ENCODE results near the gene NUBPL. TPM values are rescaled to one million over a fixed set of nuclear protein-coding genes. Genes with fewer than 3 reads are reported as not detected.

Gene NUBPL
- total RNA-seq, 2 experiments from 2014 or later = 9.0 to 17.5 TPM

DNA sequence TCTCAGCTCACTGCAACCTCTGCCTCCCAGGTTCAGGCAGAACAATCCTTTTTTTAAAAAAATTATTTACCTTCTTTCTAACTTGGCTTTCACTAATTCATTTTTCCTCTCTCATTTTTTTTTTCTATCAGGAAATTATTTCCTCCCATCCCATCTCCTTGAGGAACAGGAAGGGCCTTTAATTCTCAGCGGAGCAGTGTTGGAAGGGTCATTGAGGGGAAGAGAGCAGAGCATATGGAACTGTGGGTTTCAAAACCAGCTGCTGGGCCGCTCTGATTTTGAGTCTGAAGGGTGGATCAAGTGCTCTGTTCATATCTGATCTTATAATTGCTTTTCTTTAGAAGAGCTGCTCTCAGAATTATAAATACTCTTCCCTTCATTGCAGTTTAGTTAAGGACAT, 29.0 kb downstream of the NUBPL start:
- Histone ChIP-seq H2AFZ (ENCODE audit: low read length) (no peak overlapping the region), H3K79me2 (ENCODE audit: insufficient read depth, low read depth, low read length) (no peaks in the 10 kb centered on the region; the same call in 1 of the 2 replicates), H3K27ac (ENCODE audit: low read depth, low read length, poor library complexity, severe bottlenecking) (no peak overlapping the region), H3K4me3 (ENCODE audit: low read depth, low read length, poor library complexity, severe bottlenecking) (no peak overlapping the region), H3K4me1 (ENCODE audit: insufficient read depth, low read length, poor library complexity, severe bottlenecking) (peaks cover 4% of the 10 kb centered on the region), H3K9me2 (ENCODE audit: insufficient read depth, low read length) (no peaks in the 10 kb centered on the region), H3K4me2 (ENCODE audit: low read length) (no peak overlapping the region), H3K36me3 (ENCODE audit: insufficient read depth, low read length) (no peaks in the 10 kb centered on the region), H4K20me1 (ENCODE audit: insufficient read depth, low read length) (no peaks in the 10 kb centered on the region; the same call in 1 of the 2 replicates), H3K9me3 (ENCODE audit: low read length) (no peaks in the 10 kb centered on the region)
- no peak for DNase-seq (ENCODE audit: low spot score)
- no TSS peak for BruUV-seq (replicated peaks)
- ChIA-PET CTCF (ENCODE audit: unreplicated experiment) (no interaction called here), POLR2A (interaction anchor here (0.8 to 1.5 kb wide), 2 partner anchors 11 to 33 kb away, joined by 3 to 4 read pairs; no protein-coding TSS in a partner anchor)
- intact Hi-C loops (cut with micrococcal nuclease; ENCODE audit: unreplicated experiment) = loop anchor here (10.0 kb wide), 1 partner anchor 185 kb away; no protein-coding TSS in a partner anchor
- TF ChIP-seq EZH2phosphoT487 (IDR thresholded peaks at IDR 0.05; ENCODE audit: borderline replicate concordance, low read depth, low read length) = no peak
- TF ChIP-seq, protein P1, sequence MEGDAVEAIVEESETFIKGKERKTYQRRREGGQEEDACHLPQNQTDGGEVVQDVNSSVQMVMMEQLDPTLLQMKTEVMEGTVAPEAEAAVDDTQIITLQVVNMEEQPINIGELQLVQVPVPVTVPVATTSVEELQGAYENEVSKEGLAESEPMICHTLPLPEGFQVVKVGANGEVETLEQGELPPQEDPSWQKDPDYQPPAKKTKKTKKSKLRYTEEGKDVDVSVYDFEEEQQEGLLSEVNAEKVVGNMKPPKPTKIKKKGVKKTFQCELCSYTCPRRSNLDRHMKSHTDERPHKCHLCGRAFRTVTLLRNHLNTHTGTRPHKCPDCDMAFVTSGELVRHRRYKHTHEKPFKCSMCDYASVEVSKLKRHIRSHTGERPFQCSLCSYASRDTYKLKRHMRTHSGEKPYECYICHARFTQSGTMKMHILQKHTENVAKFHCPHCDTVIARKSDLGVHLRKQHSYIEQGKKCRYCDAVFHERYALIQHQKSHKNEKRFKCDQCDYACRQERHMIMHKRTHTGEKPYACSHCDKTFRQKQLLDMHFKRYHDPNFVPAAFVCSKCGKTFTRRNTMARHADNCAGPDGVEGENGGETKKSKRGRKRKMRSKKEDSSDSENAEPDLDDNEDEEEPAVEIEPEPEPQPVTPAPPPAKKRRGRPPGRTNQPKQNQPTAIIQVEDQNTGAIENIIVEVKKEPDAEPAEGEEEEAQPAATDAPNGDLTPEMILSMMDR (conservative IDR thresholded peaks at IDR 0.05; ENCODE audit: low read length) = no peak

DNA sequence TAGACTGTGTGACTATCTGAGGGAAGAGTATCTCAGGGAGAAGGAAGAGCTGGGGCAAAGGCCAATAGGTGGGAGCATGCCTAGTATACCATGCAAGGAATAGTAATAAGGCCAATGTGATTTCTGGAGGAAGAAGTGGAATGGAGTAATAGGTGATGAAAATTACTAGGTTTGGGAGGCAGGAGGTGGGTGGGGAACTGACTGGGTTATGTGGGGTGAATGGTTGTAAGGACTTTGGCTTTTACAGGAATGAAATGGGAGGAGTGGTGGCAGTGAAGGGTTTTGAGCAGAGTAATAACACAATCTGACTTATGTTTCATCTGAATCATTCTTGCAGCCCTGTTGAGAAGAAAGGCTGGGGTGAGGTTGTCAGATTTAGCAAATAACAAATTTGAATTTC, 30.9 kb downstream of the NUBPL start:
- CTCF ChIA-PET (ENCODE audit: unreplicated experiment) = no interaction called here
- TF ChIP-seq, protein P1 (conservative IDR thresholded peaks at IDR 0.05; ENCODE audit: low read length) = no peak
- no peak for TF ChIP-seq EZH2phosphoT487 (IDR thresholded peaks at IDR 0.05; ENCODE audit: borderline replicate concordance, low read depth, low read length)

DNA sequence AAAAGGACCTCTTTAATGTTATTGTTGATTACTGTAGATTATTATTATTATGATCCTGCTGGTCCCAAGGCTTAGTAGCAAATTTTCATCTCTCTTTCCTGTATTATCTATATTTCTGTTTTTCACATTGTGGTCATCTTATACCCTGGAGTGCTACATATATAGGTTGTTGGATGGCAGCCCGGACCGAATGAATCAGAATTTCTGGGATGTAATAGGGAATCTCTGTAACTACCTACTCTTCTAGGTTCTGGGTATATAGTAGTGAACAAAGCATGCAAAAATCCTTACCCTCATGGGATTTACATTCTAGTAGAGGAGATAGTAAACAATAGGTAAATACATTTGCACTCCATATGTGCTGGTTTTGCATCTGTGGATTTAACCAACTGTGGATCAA, 31.4 kb downstream of the NUBPL start:
- POLR2A ChIA-PET = no interaction called here
- no peak overlapping the region for H3K4me3 ChIP-seq (ENCODE audit: low read depth, low read length, poor library complexity, severe bottlenecking)
- H3K9me3 ChIP-seq (ENCODE audit: low read length) = no peaks in the 10 kb centered on the region
- H3K27ac ChIP-seq (ENCODE audit: low read depth, low read length, poor library complexity, severe bottlenecking) = no peak overlapping the region
- H3K79me2 ChIP-seq (ENCODE audit: insufficient read depth, low read depth, low read length) = no peaks in the 10 kb centered on the region
- no peaks in the 10 kb centered on the region; the same call in 1 of the 2 replicates for H4K20me1 ChIP-seq (ENCODE audit: insufficient read depth, low read length)
- no peak overlapping the region for H3K4me2 ChIP-seq (ENCODE audit: low read length)
- intact Hi-C loops (cut with micrococcal nuclease; ENCODE audit: unreplicated experiment) = loop anchor here (10.0 kb wide), 1 partner anchor 182 kb away; no protein-coding TSS in a partner anchor
- CTCF ChIA-PET (ENCODE audit: unreplicated experiment) = no interaction called here
- TF ChIP-seq, protein P1 (conservative IDR thresholded peaks at IDR 0.05; ENCODE audit: low read length) = no peak
- no peak for TF ChIP-seq EZH2phosphoT487 (IDR thresholded peaks at IDR 0.05; ENCODE audit: borderline replicate concordance, low read depth, low read length)
- H3K9me2 ChIP-seq (ENCODE audit: insufficient read depth, low read length) = no peaks in the 10 kb centered on the region
- H2AFZ ChIP-seq (ENCODE audit: low read length) = no peak overlapping the region
- H3K4me1 ChIP-seq (ENCODE audit: insufficient read depth, low read length, poor library complexity, severe bottlenecking) = no peaks in the 10 kb centered on the region
- no peak for DNase-seq (ENCODE audit: low spot score)
- no TSS peak for BruUV-seq (replicated peaks)
- no peaks in the 10 kb centered on the region for H3K36me3 ChIP-seq (ENCODE audit: insufficient read depth, low read length)

More for the DNA sequence above, 30.9 kb downstream of the NUBPL start:
- no peaks in the 10 kb centered on the region for H3K9me2 ChIP-seq (ENCODE audit: insufficient read depth, low read length)
- no peaks in the 10 kb centered on the region for H3K79me2 ChIP-seq (ENCODE audit: insufficient read depth, low read depth, low read length)
- no TSS peak for BruUV-seq (replicated peaks)
- H2AFZ ChIP-seq (ENCODE audit: low read length) = no peak overlapping the region
- no peak for DNase-seq (ENCODE audit: low spot score)
- H3K36me3 ChIP-seq (ENCODE audit: insufficient read depth, low read length) = no peaks in the 10 kb centered on the region
- no peak overlapping the region for H3K4me2 ChIP-seq (ENCODE audit: low read length)
- POLR2A ChIA-PET = no interaction called here
- intact Hi-C loops (cut with micrococcal nuclease; ENCODE audit: unreplicated experiment) = loop anchor here (10.0 kb wide), 1 partner anchor 183 kb away; no protein-coding TSS in a partner anchor
- H3K9me3 ChIP-seq (ENCODE audit: low read length) = no peaks in the 10 kb centered on the region
- no peak overlapping the region for H3K27ac ChIP-seq (ENCODE audit: low read depth, low read length, poor library complexity, severe bottlenecking)
- H3K4me1 ChIP-seq (ENCODE audit: insufficient read depth, low read length, poor library complexity, severe bottlenecking) = no peaks in the 10 kb centered on the region
- no peak overlapping the region for H3K4me3 ChIP-seq (ENCODE audit: low read depth, low read length, poor library complexity, severe bottlenecking)
- no peaks in the 10 kb centered on the region; the same call in 1 of the 2 replicates for H4K20me1 ChIP-seq (ENCODE audit: insufficient read depth, low read length)
